ENCODE results near the gene PIAS1.
"Not testable (repeated sequence)": the region's sequence is repeated elsewhere in the genome, so short reads cannot be mapped to it uniquely, and the experiment has no call there.

The PIAS1 gene

DNA sequence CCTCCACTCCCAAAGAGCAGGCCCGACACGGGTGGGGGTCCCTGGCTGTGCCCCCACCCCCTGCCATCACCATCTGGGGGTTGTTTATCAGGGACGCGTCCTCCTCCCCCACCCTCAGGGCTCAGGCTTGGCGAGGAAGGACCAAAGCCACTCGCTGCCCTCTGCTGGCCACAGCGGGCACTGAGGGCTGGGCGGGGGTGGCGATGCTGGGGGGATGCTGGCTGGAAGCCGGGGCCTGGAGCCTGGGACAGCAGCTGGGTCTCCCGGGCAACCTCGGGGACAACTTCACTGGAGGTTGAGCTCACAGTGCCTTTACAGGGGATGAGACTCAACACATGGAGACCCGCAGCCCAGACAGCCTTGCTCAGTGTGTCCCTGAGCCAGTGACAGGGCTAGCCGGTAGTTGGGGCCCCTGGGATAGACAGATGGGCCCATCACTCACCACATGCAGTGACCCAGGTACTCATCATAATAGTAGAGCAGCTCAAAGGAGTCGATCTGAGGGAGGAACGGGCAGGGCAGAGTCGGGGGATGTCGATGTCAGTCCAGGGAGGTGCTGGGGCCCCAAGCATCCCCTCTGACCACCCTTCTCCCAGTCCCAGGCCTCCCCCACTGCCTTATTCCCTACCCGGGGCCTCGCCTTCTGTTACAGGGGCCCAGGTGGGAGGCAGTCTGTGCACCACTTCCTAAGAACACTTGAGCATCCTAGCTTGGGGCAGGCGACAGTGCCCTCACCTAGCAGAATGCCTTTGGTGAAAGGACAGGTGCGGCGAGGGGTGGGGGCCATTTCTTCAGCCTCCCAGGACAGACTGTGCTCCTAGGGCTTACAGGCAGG lies 156.9 kb downstream of the PIAS1 start:
- TF ChIP-seq, protein P1, sequence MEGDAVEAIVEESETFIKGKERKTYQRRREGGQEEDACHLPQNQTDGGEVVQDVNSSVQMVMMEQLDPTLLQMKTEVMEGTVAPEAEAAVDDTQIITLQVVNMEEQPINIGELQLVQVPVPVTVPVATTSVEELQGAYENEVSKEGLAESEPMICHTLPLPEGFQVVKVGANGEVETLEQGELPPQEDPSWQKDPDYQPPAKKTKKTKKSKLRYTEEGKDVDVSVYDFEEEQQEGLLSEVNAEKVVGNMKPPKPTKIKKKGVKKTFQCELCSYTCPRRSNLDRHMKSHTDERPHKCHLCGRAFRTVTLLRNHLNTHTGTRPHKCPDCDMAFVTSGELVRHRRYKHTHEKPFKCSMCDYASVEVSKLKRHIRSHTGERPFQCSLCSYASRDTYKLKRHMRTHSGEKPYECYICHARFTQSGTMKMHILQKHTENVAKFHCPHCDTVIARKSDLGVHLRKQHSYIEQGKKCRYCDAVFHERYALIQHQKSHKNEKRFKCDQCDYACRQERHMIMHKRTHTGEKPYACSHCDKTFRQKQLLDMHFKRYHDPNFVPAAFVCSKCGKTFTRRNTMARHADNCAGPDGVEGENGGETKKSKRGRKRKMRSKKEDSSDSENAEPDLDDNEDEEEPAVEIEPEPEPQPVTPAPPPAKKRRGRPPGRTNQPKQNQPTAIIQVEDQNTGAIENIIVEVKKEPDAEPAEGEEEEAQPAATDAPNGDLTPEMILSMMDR (IDR thresholded peaks at IDR 0.05; ENCODE audit: insufficient read depth, missing control alignments) = peak; percentile 67
- no peak for DNase-seq (ENCODE audit: insufficient read length, low spot score)
- FAIRE-seq = no peak

DNA sequence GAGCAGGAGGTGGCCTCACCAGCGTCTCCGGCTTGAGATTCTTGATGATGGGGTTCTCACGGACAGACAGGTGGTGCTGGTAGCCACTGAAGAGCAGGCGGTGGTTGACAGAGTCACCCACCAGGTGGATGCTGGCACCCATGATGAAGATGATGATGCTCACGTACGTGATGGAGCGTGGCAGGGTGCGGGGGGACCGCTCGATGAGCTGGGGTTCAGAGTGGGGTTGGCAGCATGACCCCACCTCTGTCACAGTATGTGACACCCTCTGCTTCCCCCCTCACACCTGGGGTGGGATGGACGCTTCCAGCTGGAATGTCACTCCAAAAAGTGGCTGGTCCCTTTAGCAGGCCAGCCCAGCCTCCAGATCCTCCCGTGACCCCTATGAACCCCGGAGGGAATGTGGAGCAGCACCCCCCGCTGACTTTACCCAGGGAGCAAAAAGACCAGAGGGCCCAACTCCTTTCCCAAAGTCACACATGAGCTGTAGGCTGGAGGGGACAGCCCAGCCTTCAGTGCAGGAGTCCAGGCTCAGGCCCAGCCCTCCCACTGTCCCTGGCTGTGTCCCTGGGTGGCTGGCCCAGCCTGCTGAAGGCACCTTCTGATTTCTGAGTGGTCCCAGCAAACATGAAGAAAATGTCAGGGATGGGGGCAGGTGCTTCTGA lies 157.7 kb downstream of the PIAS1 start:
- DNase-seq (ENCODE audit: insufficient read length, low spot score) = no peak
- no peak for FAIRE-seq
- TF ChIP-seq, protein P1 (IDR thresholded peaks at IDR 0.05; ENCODE audit: insufficient read depth, missing control alignments) = no peak

DNA sequence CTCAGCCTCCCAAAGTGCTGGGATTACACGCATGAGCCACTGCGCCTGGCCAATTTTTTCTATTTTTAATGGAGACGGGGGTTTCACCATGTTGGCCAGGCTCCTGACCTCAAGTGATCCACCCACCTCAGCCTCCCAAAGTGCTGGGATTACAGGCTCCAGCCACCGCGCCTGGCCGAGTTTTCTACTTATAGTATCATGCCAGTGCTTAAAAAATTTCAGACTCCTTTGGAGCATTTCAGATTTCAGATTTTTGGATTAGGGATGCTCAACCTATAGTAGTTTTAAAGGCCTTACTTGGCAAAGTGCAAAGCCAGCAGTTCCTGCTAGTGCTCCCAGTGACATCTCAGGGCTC lies 159.4 kb downstream of the PIAS1 start:
- not testable (repeated sequence) for DNase-seq (ENCODE audit: insufficient read length, low spot score); FAIRE-seq

DNA sequence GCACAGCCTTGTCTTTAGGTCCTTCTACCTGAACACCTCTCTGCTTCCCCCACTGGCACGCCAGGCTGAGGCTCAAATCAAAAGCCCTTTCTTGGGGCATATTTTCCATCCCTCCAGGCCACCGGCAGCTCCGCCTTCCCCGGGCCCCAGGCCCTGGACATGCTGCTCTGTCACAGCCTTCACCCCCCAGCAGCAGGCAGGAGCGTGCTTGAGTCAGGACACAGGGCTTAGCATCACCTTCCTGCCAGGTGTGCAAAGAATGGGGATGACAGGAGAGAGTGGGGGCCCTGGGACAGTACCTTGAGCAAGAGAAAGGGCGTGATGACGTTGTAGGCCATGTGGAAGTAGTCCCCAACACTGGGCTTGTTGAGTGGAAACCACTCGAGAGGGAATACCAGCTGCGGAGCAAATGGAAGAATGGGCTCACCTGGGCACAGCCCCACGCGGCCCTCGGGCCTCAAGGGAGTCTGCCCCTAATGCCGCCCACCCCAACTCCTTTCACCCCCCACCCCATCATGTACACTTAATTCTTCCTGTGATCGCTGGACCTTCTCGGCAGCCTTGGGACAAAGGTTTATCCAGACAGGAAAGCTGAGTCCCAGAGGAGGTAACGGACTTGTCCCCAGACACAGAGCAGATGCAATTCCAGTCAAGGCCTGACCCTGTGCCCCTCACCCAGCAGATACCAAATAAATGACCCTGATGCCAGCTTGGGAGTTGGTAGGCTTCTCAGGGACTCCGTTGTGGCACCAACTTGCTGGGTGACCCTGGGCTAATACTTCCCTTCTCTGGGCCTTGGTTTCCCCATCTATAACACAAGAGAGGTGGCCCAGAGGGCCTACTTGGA lies 160.1 kb downstream of the PIAS1 start:
- FAIRE-seq = no peak
- TF ChIP-seq, protein P1 (IDR thresholded peaks at IDR 0.05; ENCODE audit: insufficient read depth, missing control alignments) = no peak
- DNase-seq (ENCODE audit: insufficient read length, low spot score) = no peak

DNA sequence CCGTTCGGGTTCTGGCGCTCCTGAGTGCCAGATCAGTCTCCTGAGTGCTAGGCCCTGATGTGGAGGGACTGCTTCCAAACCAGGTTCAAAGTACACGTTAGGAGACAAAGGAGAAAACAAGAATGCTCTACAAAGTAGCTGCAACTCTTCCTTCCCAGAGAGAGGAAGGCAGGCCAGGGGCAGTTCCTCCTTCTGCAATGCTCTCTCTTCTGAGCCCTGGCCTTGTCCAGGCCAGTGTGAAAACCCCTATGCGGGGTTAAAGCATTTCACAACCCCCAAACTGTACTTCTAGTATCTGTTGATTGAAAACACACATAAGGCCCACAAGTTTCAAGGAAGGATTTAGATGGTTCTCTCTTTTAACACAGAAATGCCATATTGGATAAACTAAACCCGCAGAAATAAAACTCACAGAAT lies 160.7 kb downstream of the PIAS1 start:
- FAIRE-seq = no peak
- TF ChIP-seq, protein P1 (IDR thresholded peaks at IDR 0.05; ENCODE audit: insufficient read depth, missing control alignments) = no peak
- no peak for DNase-seq (ENCODE audit: insufficient read length, low spot score)

DNA sequence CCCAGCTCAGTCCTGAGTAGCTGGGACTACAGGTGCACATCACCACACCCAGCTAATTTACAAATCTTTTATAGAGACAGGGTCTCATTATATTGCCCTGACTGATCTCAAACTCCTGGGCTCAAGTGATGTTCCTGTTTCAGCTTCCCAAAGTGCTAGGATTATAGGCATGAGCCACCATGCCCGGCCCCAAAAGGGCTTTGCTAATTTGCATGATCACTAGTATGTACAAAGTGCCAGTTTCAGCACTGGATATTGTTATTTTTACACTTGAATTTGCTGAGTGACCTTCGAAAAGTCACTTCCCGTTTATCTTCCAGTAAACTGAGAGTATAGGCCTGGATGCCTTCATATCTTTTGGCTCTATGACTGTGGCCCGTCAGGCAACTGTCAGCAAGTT lies 163.2 kb downstream of the PIAS1 start:
- DNase-seq (ENCODE audit: insufficient read length, low spot score) (no peak), FAIRE-seq (no peak)
- TF ChIP-seq, protein P1 (IDR thresholded peaks at IDR 0.05; ENCODE audit: insufficient read depth, missing control alignments) = no peak

DNA sequence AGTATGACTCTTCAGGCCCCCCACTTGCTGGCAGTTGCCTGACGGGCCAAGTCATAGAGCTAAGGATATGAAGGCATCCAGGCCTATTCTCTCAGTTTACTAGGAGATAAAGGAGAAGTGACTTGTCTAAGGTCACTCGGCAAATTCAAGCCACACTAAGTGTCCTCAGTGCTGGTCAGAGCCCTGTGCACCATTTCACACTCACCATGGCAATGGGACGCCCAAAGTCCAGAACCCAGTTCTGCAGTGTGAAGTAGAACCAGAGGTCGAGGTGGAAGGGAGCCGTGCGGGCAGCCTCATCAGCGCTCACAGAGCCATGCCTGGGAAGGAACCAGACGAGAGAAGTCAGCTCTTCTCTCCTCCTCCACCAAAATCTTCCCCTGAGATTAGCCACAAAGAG lies 164.2 kb downstream of the PIAS1 start:
- DNase-seq (ENCODE audit: insufficient read length, low spot score) (no peak), FAIRE-seq (no peak)
- TF ChIP-seq, protein P1 (IDR thresholded peaks at IDR 0.05; ENCODE audit: insufficient read depth, missing control alignments) = no peak

Data from D721Med (cell line).